ENCODE results near the gene KCNK3. TPM values are rescaled to one million over a fixed set of nuclear protein-coding genes. Genes with fewer than 3 reads are reported as not detected.
A peak's percentile ranks its signal among the peaks of the same experiment; 100 is the strongest.

The KCNK3 gene
- total RNA-seq, 1 donor from 2014 or later = 6.6 TPM

DNA sequence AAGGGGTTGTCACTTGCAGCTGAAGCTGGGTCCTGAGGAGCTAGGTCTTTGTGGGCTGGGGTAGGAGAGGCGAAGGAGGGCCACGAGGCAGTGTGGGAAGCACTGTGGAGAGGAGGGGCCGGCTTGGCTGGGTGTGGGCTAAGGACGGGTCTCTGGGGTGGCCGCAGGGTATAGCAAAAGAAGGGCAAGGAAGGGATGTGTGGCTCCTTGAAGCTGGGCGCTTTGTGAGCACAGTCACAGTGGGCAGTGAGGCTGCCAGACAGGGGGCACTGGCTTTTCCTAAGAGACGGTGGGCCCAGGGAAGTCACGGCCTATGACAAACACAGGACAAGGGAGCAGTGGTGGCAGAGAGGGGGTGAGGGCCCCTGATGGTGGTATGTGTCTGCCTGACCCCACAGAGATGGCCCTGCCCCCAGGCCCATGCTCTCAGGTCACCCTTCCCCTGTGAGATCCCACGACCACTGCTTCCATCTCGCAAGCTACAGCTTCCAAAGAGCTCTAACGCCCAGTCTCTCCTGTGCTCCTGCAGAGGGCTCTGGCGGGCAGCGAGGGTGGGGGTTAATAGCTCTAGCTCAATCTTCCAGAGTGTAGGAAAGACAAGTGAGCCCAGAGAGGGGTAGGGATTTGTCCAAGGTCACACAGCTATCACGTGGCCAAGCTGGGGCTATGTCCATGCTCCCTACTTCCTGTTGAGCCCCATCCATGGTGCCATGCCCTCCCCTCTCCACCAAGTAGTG, 32.4 kb downstream of the KCNK3 start:
- Mint-ChIP-seq H3K4me3 (no peak overlapping the region), H3K9me3 (no peaks in the 10 kb centered on the region), H3K36me3 (no peaks in the 10 kb centered on the region), H3K4me1 (peaks cover 24% of the 10 kb centered on the region), H3K27me3 (ENCODE audit: low read depth) (no peaks in the 10 kb centered on the region), H3K27ac (peak overlapping the region; percentile 85)
- no peak for DNase-seq (ENCODE audit: low spot score in 2 of 2, unreplicated experiment in 2 of 2)
- TF ChIP-seq, protein P1, sequence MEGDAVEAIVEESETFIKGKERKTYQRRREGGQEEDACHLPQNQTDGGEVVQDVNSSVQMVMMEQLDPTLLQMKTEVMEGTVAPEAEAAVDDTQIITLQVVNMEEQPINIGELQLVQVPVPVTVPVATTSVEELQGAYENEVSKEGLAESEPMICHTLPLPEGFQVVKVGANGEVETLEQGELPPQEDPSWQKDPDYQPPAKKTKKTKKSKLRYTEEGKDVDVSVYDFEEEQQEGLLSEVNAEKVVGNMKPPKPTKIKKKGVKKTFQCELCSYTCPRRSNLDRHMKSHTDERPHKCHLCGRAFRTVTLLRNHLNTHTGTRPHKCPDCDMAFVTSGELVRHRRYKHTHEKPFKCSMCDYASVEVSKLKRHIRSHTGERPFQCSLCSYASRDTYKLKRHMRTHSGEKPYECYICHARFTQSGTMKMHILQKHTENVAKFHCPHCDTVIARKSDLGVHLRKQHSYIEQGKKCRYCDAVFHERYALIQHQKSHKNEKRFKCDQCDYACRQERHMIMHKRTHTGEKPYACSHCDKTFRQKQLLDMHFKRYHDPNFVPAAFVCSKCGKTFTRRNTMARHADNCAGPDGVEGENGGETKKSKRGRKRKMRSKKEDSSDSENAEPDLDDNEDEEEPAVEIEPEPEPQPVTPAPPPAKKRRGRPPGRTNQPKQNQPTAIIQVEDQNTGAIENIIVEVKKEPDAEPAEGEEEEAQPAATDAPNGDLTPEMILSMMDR (IDR thresholded peaks at IDR 0.05; ENCODE audit: unreplicated experiment) = no peak

DNA sequence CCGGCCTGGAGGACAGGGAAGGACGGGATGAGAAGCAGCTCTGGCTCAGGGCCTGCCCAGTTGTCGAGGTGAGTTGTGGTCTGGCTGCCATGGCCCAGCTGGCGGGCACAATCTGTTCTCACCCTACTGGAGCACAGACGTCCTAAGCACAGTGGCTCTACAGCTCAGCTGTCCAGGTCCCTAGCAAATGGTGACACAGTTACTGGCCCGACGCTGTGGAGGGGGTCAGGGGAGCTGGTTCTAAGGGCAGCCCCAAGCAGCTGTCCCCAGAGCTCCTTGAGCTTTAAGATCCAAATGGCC, 32.9 kb downstream of the KCNK3 start:
- Mint-ChIP-seq H3K4me3 (no peak overlapping the region), H3K27me3 (ENCODE audit: low read depth) (no peaks in the 10 kb centered on the region), H3K4me1 (peaks cover 19% of the 10 kb centered on the region), H3K27ac (no peak overlapping the region), H3K36me3 (no peaks in the 10 kb centered on the region), H3K9me3 (no peaks in the 10 kb centered on the region)
- DNase-seq (ENCODE audit: low spot score in 2 of 2, unreplicated experiment in 2 of 2) = no peak
- TF ChIP-seq, protein P1 (IDR thresholded peaks at IDR 0.05; ENCODE audit: unreplicated experiment) = no peak

DNA sequence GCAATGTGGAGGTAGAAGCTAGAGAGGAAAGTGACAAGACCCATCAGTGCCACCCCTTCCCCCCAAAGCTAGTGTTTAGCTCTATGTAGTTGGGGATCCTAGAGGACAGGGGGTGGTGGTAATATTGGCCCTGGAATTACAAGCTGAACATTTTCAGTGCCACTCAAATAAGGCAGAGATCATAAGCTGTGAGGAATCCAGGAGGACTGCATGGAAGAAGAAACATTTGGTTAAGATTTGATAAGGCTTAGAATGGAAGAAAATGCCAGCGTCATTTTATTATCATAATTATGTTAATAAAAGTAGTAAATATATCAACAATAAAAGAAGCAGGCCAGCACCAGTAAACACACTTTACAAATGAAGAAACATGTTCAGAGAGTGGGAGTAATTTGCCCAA, 33.7 kb downstream of the KCNK3 start:
- TF ChIP-seq, protein P1 (IDR thresholded peaks at IDR 0.05; ENCODE audit: unreplicated experiment) = no peak
- no peak overlapping the region for H3K27ac Mint-ChIP-seq
- no peaks in the 10 kb centered on the region for H3K36me3 Mint-ChIP-seq
- H3K4me1 Mint-ChIP-seq = peaks cover 20% of the 10 kb centered on the region
- no peaks in the 10 kb centered on the region for H3K9me3 Mint-ChIP-seq
- DNase-seq (ENCODE audit: low spot score in 2 of 2, unreplicated experiment in 2 of 2) = no peak
- H3K4me3 Mint-ChIP-seq = no peak overlapping the region
- H3K27me3 Mint-ChIP-seq (ENCODE audit: low read depth) = no peaks in the 10 kb centered on the region

DNA sequence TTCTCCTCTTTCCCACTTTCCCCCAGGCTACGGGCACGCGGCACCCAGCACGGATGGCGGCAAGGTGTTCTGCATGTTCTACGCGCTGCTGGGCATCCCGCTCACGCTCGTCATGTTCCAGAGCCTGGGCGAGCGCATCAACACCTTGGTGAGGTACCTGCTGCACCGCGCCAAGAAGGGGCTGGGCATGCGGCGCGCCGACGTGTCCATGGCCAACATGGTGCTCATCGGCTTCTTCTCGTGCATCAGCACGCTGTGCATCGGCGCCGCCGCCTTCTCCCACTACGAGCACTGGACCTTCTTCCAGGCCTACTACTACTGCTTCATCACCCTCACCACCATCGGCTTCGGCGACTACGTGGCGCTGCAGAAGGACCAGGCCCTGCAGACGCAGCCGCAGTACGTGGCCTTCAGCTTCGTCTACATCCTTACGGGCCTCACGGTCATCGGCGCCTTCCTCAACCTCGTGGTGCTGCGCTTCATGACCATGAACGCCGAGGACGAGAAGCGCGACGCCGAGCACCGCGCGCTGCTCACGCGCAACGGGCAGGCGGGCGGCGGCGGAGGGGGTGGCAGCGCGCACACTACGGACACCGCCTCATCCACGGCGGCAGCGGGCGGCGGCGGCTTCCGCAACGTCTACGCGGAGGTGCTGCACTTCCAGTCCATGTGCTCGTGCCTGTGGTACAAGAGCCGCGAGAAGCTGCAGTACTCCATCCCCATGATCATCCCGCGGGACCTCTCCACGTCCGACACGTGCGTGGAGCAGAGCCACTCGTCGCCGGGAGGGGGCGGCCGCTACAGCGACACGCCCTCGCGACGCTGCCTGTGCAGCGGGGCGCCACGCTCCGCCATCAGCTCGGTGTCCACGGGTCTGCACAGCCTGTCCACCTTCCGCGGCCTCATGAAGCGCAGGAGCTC, 35.4 kb downstream of the KCNK3 start:
- Mint-ChIP-seq H3K4me1 (peaks cover 17% of the 10 kb centered on the region), H3K36me3 (no peaks in the 10 kb centered on the region), H3K27me3 (ENCODE audit: low read depth) (no peaks in the 10 kb centered on the region), H3K9me3 (no peaks in the 10 kb centered on the region), H3K27ac (no peak overlapping the region), H3K4me3 (no peak overlapping the region)
- TF ChIP-seq, protein P1 (IDR thresholded peaks at IDR 0.05; ENCODE audit: unreplicated experiment) = no peak
- no peak for DNase-seq (ENCODE audit: low spot score in 2 of 2, unreplicated experiment in 2 of 2)

DNA sequence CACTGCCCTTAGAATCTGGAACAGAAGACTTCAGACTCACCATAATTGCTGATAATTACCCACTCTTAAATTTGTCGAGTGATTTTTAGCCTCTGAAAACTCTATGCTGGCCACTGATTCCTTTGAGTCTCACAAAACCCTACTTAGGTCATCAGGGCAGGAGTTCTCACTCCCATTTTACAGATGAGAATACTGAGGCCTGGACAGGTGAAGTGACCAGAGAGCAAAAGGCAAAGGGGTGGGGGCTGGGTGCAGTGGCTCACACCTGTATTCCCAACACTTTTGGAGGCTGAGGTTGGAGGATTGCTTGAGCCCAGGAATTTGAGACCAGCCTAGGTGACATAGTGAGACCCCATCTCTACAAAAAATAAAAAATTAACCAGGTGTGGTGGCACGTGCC, 36.8 kb downstream of the KCNK3 start:
- Mint-ChIP-seq H3K9me3 (no peaks in the 10 kb centered on the region), H3K36me3 (no peaks in the 10 kb centered on the region), H3K27ac (no peak overlapping the region), H3K4me1 (peaks cover 9% of the 10 kb centered on the region), H3K4me3 (no peak overlapping the region), H3K27me3 (ENCODE audit: low read depth) (no peaks in the 10 kb centered on the region)
- no peak for DNase-seq (ENCODE audit: low spot score in 2 of 2, unreplicated experiment in 2 of 2)
- TF ChIP-seq, protein P1 (IDR thresholded peaks at IDR 0.05; ENCODE audit: unreplicated experiment) = no peak
